NCI-H146 (cell line): ENCODE data around the gene OCA2.

Experiments used
- DNase-seq: peaks from one replicate; lab custom pipeline; 2025; lab: John Stamatoyannopoulos, UW

Gene OCA2

GRCh38 chr15:27847775-27848710 is 251.1 kb downstream of the OCA2 start:
- peak; percentile 27 for DNase-seq

- DNase-seq, result no peak
Measured at GRCh38 chr15:27846722-27847395, 252.3 kb downstream of the OCA2 start.

DNA sequence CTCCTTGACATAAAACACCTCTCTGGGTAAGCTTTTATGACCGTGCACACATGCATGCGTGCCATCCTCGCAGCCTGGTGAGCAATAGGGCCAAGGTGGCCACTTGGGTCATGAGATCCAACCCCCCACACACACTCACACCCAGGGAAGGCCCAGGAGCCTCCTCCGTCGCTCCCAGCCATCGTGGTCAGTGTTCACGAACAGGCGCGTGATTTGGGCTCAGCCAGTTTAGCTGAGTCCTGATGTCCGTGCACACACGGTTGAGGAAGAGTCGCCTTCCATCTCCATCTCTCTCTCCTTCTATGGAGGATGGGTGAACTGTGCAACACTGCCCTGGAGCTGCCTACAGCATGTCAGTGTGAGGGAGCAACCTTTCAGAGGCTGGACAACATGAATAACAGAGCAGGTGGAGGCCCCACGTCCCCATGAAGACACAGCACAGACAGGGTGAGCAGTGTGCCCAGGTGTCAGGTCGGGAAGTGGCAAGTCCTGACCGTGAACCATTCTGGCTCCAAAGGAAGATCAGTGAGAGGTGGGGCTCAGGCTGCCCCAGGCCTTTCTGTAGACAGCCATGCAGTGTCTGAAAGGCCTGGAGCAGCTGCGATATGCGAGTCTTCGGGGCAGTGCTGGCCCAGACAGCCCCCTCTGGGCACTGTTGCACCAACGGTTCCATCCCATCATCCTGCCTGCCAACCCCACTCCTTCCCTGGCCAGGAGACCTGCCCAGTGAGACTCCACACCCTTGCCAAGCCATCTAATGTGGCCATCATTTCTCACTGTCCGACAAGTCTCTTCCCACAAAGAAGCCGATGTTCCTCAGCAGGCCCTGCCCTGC is 253.4 kb downstream of the OCA2 start:
- no peak for DNase-seq

DNA sequence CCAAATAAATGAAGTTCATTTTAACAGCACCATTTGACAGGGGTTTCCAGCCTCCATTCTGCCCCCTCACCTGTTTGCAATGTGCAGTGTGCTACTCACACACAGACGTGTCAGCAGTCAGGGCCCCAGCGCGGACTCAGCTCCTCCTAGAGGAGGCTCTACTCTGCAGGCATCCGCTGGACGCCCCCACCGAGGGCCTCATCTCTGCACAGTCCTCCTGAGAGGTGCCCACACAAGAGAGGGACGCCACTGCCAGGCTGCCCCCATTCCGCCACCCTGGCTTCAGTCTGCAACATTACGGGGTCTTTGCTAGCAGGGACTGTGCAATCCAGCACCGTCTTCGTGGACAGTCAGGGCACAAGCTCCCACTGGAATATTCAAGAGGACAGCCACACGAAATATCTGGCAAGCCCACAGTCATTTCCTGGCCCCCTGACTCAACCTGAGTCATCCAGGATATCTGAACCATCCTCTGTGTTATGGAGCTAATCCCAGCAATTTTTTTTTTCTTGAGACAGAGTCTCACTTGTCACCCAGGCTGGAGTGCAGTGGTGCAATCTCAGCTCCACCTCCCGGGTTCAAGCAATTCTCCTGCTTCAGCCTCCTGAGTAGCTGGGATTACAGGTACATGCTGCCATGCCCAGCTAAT is 255.0 kb downstream of the OCA2 start:
- no peak for DNase-seq

DNA sequence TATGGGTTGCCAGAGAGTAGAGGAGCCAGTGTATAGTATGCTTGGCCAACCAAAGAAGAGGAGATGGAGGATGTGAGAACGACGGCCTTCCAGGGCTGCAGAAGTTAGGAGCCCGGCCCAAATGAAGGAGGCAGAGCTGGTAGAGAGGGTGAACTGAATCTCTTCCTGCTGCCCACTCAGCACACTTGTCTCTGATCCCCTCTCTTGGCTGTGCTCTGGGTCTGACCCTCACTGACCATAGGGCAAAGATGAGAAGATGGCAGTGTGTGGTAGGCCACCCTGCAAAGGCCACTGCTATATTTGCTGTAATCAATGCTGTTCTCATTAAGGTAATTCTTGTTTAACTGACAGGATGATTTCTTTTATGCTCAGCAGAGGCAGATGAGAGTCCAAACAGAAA is 256.0 kb downstream of the OCA2 start:
- DNase-seq, result no peak

DNA sequence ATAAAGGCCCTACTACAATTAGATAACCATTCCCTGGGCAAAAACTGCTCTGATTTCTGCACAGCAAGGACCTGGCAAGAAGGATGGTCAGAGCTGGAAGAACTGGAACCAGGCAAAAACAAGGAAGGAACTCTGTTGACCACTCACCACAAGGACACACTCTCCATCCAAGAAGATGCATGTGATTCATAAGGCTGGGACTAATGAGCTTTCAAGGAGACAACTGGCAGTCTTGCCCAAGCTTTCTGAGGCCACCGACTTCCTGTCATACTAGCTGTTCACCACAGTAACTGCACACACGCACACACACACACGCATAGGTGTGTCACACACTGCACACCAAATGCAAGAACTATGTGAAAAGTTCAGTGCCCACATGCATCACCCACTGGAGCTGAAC is 256.6 kb downstream of the OCA2 start:
- no peak for DNase-seq

- no peak for DNase-seq
Measured at GRCh38 chr15:27835233-27835939, 263.7 kb downstream of the OCA2 start.

- DNase-seq, result no peak
Measured at GRCh38 chr15:27834684-27835083, 264.4 kb downstream of the OCA2 start.

DNA sequence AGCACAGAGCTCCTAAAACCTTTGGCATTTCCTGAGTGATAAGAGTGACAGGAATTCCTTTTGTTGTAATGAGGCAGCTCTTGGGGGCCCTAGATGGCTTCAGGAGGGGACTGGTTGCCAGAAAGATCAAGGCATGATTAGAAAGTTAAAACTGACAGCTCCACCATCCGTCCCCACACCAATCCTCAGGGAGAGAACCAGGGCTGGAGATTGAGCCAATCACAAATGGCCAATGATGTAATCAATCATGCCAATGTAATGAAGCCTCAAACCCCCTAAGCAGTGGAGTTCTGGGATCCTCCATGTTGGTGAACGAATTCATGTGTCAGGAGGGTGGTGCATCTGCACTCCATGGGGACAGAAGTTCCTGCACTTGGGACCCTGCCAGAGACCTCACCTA is 265.1 kb downstream of the OCA2 start:
- no peak for DNase-seq

DNA sequence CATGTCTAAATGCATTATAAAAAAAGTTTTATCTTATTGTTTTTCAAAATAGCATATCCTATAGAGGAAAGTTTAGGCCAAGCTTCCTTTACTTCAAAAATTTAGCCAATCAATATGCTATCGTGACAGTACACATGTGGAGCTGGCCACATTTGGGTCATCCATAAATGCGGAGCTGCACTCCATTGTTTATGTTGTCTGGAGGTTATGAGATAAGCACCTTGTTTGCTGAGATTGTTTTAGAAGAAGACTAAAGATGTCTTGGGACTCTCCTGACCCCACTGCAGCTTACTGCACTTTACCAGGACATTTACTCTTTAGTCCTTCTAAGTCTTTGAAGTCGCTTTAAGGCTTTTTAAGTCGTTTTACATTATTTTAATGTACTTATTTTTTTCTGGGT is 265.9 kb downstream of the OCA2 start:
- DNase-seq, result no peak

- no peak for DNase-seq
Measured at GRCh38 chr15:27832237-27832596, 266.9 kb downstream of the OCA2 start.

GRCh38 chr15:27831384-27832236 is 267.5 kb downstream of the OCA2 start:
- DNase-seq, result no peak

- no peak for DNase-seq
Measured at GRCh38 chr15:27828746-27829145, 270.4 kb downstream of the OCA2 start.

- no peak for DNase-seq
Measured at GRCh38 chr15:27826902-27827714, 272.0 kb downstream of the OCA2 start.

DNA sequence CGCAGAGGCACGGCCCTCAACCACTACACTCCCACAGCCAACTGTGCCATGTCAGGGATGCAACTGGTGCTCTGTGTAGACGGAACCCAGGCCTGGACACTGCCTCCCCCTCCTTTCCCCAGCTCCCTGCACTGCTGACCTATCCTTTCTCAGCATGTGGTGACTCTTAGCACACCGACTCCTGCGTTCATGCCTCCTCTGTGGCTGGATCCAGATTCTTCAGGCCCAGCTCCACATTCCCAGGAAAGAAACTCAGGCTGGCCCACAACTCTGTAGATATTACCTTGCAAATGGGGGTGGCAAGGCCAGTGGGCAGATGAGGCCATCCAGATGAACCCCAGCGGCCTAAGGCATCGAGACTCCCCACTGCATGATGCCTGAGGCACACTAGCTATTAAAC is 272.7 kb downstream of the OCA2 start:
- no peak for DNase-seq

DNA sequence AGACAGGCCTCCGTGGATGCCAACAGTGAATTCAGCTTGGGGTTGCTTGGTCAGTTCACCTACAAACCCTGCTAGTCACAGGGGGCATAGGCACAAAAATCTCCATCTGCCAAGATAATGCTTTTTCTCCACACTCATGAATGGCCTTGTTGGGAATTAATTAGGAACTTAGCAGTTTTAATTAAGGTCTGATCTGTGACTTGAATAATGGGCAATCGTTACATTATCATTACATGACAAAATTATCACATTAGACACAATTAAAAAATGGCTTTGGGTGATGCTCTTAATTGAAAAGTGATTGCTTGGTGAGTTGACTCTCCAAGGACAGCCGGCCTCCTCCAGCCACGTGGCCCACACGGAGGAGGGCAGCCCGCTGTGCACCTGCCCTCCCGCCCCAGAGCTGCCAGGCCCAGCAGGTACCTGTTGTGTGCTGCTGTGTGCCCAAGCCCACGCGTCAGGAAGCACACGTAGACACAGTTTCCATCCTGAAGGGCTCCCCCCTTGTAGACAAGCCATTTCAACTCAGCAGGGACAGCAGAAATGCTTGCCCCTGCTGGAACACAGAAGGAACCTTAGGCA is 274.2 kb downstream of the OCA2 start:
- DNase-seq, result peak; percentile 4

DNA sequence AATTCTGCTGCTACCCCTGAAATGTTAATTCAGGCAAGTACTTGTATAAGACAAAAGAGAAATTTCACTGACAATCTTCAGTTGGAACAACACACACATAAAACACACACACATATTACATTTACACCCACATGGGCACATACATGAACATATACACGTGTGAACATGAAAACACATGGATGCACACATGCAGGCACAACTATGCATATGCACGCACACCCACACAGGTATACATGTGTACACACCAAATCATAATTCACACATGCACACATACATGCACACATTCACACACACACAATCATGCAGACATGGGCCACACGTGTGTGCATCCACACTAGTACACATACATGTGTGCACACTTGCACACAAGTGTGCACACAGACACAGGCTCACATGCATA is 277.8 kb downstream of the OCA2 start:
- DNase-seq, result no peak

DNA sequence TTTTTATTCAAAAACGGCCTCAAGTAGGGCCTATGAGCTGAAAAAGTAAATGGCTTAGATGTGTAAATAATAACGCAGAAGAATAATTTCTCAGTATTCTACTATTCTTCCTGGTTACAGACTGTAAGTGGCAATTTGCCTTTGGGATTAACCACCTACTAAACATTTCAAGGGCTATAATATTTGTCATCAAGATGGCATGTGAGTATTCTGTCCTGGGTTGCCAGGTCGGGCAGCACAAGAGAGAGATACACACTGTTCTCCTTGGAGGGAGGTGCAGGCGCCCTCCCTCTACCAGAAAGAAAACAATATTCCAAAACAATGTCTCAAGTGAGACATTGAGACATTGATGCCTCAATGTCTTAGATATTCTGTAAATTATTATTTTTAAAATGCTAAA is 278.4 kb downstream of the OCA2 start:
- no peak for DNase-seq

DNA sequence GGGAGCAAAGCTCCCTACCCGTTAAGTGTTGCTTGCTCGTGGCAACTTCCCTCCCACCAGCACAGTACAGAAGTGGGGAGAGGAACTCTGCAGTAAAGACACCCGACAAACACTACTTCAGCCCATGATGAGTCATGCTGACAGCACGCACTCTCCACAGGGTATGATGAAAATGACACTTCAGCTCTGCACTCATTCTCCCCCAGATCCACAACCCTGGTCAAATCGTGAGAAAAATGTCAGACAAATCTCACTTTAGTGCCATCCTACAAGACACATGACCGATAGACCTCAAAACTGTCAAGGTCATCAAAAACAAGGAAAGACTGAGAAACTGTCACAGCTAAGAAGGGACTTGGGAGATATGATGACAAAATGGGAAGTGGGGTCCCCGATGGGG is 278.9 kb downstream of the OCA2 start:
- DNase-seq, result no peak
